ENCODE results near the gene FMNL1. TPM values are rescaled to one million over a fixed set of nuclear protein-coding genes. Genes with fewer than 3 reads are reported as not detected.
A peak's percentile ranks its signal among the peaks of the same experiment; 100 is the strongest.

The FMNL1 gene
- total RNA-seq, 2 donors from 2014 or later: 3.5 to 4.5 TPM

- no peak overlapping the region for H3K4me3 ChIP-seq (ENCODE audit: low read length)
- peak; percentile 48 for DNase-seq
- no peak overlapping the region for H3K9ac ChIP-seq (ENCODE audit: extremely low read depth, low read length, poor library complexity, severe bottlenecking)
- TF ChIP-seq CTCF (conservative IDR thresholded peaks at IDR 0.05): no peak
- 92 to 94% methylated on average over 6 to 15 of the region's 15 CpGs for whole genome bisulfite sequencing, 2 experiments (ENCODE audit: insufficient coverage in 1 of 2, insufficient read length in 1 of 2)
- Mint-ChIP-seq H3K27me3 (ENCODE audit: insufficient read depth) (no peaks in the 10 kb centered on the region), H3K9me3 (no peaks in the 10 kb centered on the region), H3K27ac (no peak overlapping the region), H3K4me3 (no peak overlapping the region), H3K36me3 (ENCODE audit: low read depth) (peaks cover 27% of the 10 kb centered on the region), H3K4me1 (peaks cover 6% of the 10 kb centered on the region)
- H3K36me3 ChIP-seq (ENCODE audit: control insufficient read depth, insufficient read depth, low read length): peaks cover 11% of the 10 kb centered on the region
- no peak overlapping the region for H3K27ac ChIP-seq (ENCODE audit: low read depth, low read length)
- H3K27me3 ChIP-seq (ENCODE audit: control insufficient read depth, insufficient read depth, low read length, poor library complexity, severe bottlenecking): no peaks in the 10 kb centered on the region
- no peaks in the 10 kb centered on the region for H3K4me1 ChIP-seq (ENCODE audit: control insufficient read depth, insufficient read depth, low read length)
- no peaks in the 10 kb centered on the region for H3K9me3 ChIP-seq (ENCODE audit: control insufficient read depth, low read length)
Measured at GRCh38 chr17:45289301-45290268, 67.9 kb downstream of the FMNL1 start.

- Mint-ChIP-seq H3K4me3 (no peak overlapping the region), H3K27ac (no peak overlapping the region), H3K4me1 (peaks cover 6% of the 10 kb centered on the region), H3K36me3 (ENCODE audit: low read depth) (peaks cover 21% of the 10 kb centered on the region), H3K9me3 (no peaks in the 10 kb centered on the region), H3K27me3 (ENCODE audit: insufficient read depth) (no peaks in the 10 kb centered on the region)
- H3K4me1 ChIP-seq (ENCODE audit: control insufficient read depth, insufficient read depth, low read length): no peaks in the 10 kb centered on the region
- WGBS, 2 experiments (ENCODE audit: insufficient coverage in 1 of 2, insufficient read length in 1 of 2): 90 to 98% methylated on average over 8 to 11 of the region's 11 CpGs
- H3K9ac ChIP-seq (ENCODE audit: extremely low read depth, low read length, poor library complexity, severe bottlenecking): no peak overlapping the region
- H3K27ac ChIP-seq (ENCODE audit: low read depth, low read length): no peak overlapping the region
- no peak overlapping the region for H3K4me3 ChIP-seq (ENCODE audit: low read length)
- H3K9me3 ChIP-seq (ENCODE audit: control insufficient read depth, low read length): no peaks in the 10 kb centered on the region
- no peak for TF ChIP-seq CTCF (conservative IDR thresholded peaks at IDR 0.05)
- DNase-seq: no peak
- peaks cover 8% of the 10 kb centered on the region for H3K36me3 ChIP-seq (ENCODE audit: control insufficient read depth, insufficient read depth, low read length)
- H3K27me3 ChIP-seq (ENCODE audit: control insufficient read depth, insufficient read depth, low read length, poor library complexity, severe bottlenecking): no peaks in the 10 kb centered on the region
Measured at GRCh38 chr17:45290269-45290765, 68.6 kb downstream of the FMNL1 start.

GRCh38 chr17:45291171-45291805, 69.6 kb downstream of the FMNL1 start:
- Mint-ChIP-seq H3K4me1 (peaks cover 6% of the 10 kb centered on the region), H3K9me3 (no peaks in the 10 kb centered on the region), H3K4me3 (no peak overlapping the region), H3K27me3 (ENCODE audit: insufficient read depth) (no peaks in the 10 kb centered on the region), H3K36me3 (ENCODE audit: low read depth) (peaks cover 18% of the 10 kb centered on the region), H3K27ac (no peak overlapping the region)
- no peak overlapping the region for H3K4me3 ChIP-seq (ENCODE audit: low read length)
- H3K9ac ChIP-seq (ENCODE audit: extremely low read depth, low read length, poor library complexity, severe bottlenecking): no peak overlapping the region
- H3K27me3 ChIP-seq (ENCODE audit: control insufficient read depth, insufficient read depth, low read length, poor library complexity, severe bottlenecking): no peaks in the 10 kb centered on the region
- TF ChIP-seq CTCF (conservative IDR thresholded peaks at IDR 0.05): no peak
- no peak for DNase-seq
- 92 to 93% methylated on average over 3 to 5 of the region's 5 CpGs for WGBS, 2 experiments (ENCODE audit: insufficient coverage in 1 of 2, insufficient read length in 1 of 2)
- no peaks in the 10 kb centered on the region for H3K9me3 ChIP-seq (ENCODE audit: control insufficient read depth, low read length)
- H3K36me3 ChIP-seq (ENCODE audit: control insufficient read depth, insufficient read depth, low read length): peaks cover 8% of the 10 kb centered on the region
- no peak overlapping the region for H3K27ac ChIP-seq (ENCODE audit: low read depth, low read length)
- H3K4me1 ChIP-seq (ENCODE audit: control insufficient read depth, insufficient read depth, low read length): no peaks in the 10 kb centered on the region

Measured in endodermal cell (in vitro differentiated cells).